ENCODE data around the gene ATP2B2.

ATP2B2 gene

GRCh38 chr3:10494180-10494579 lies 11.2 kb downstream of the ATP2B2 start:
- TF ChIP-seq CTCF (IDR thresholded peaks at IDR 0.05; ENCODE audit: low read depth, low read length) = no peak
- no peak overlapping the region for H3K4me3 ChIP-seq (ENCODE audit: low read depth, low read length)

- TF ChIP-seq CTCF (IDR thresholded peaks at IDR 0.05; ENCODE audit: low read depth, low read length) = no peak
- no peak overlapping the region for H3K4me3 ChIP-seq (ENCODE audit: low read depth, low read length)
Measured at GRCh38 chr3:10493202-10493589, 12.2 kb downstream of the ATP2B2 start.

- H3K4me3 ChIP-seq (ENCODE audit: low read depth, low read length) = no peak overlapping the region
- TF ChIP-seq CTCF (IDR thresholded peaks at IDR 0.05; ENCODE audit: low read depth, low read length) = no peak
Measured at GRCh38 chr3:10492364-10493201, 12.8 kb downstream of the ATP2B2 start.

GRCh38 chr3:10489746-10490483 lies 15.5 kb downstream of the ATP2B2 start:
- TF ChIP-seq CTCF (IDR thresholded peaks at IDR 0.05; ENCODE audit: low read depth, low read length) = no peak
- H3K4me3 ChIP-seq (ENCODE audit: low read depth, low read length) = no peak overlapping the region

GRCh38 chr3:10487988-10488633 lies 17.3 kb downstream of the ATP2B2 start:
- TF ChIP-seq CTCF (IDR thresholded peaks at IDR 0.05; ENCODE audit: low read depth, low read length) = no peak
- H3K4me3 ChIP-seq (ENCODE audit: low read depth, low read length) = no peak overlapping the region

GRCh38 chr3:10485806-10486205 lies 19.6 kb downstream of the ATP2B2 start:
- TF ChIP-seq CTCF (IDR thresholded peaks at IDR 0.05; ENCODE audit: low read depth, low read length) = no peak

More at GRCh38 chr3:10485806-10486205, 19.6 kb downstream of the ATP2B2 start:
- no peak overlapping the region for H3K4me3 ChIP-seq (ENCODE audit: low read depth, low read length)
